Activated T-cell treated with anti-CD3 and anti-CD28 coated beads, Interleukin-2, amount 50 U/mL, for 48 hours (primary cell): ENCODE measurements around the gene CNTNAP1.
"Not testable (repeated sequence)": the region's sequence is repeated elsewhere in the genome, so short reads cannot be mapped to it uniquely, and the experiment has no call there.

Experiments
- DNase-seq, 2 experiments: peaks; one replicate each; pipeline ENCODE4 v3.0.0-alpha.2; 2020

CNTNAP1 gene

GRCh38 chr17:42681976-42682721 is at the start of gene CNTNAP1:
Gene CNTNAP1, plus strand, starts transcription at chr17:42682531. Its CDS starts 299 bp downstream, at chr17:42682830.
- peak; percentile 41 to 53 for DNase-seq

GRCh38 chr17:42632949-42633444 is 49.3 kb upstream of the CNTNAP1 start:
- no peak for DNase-seq

- no peak for DNase-seq
Measured at GRCh38 chr17:42639525-42640113, 42.7 kb upstream of the CNTNAP1 start.

- no peak for DNase-seq
Measured at GRCh38 chr17:42640121-42640520, 42.2 kb upstream of the CNTNAP1 start.

- DNase-seq: no peak
Measured at GRCh38 chr17:42642336-42642735, 40.0 kb upstream of the CNTNAP1 start.

DNA sequence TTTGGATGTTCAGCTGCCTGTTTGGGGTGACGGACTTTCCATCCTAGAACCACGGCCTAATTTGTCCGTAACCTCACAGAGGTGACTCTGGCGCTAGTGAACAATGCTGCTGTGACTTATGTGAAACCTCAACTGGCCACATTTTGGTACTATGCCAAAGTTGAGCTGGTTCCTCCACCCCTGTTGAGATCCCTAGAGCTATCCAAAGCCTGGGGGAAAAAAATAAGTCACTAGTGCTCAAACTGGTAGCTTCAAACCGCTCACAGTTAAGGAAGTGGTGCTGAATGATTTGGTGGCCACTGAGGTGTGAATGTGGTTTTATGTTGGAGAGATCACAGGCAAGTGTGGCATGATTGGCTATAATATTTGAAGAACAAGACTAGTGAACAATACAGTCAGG is 34.6 kb upstream of the CNTNAP1 start:
- no peak for DNase-seq

GRCh38 chr17:42651392-42651791 is 30.9 kb upstream of the CNTNAP1 start:
- no peak for DNase-seq

DNA sequence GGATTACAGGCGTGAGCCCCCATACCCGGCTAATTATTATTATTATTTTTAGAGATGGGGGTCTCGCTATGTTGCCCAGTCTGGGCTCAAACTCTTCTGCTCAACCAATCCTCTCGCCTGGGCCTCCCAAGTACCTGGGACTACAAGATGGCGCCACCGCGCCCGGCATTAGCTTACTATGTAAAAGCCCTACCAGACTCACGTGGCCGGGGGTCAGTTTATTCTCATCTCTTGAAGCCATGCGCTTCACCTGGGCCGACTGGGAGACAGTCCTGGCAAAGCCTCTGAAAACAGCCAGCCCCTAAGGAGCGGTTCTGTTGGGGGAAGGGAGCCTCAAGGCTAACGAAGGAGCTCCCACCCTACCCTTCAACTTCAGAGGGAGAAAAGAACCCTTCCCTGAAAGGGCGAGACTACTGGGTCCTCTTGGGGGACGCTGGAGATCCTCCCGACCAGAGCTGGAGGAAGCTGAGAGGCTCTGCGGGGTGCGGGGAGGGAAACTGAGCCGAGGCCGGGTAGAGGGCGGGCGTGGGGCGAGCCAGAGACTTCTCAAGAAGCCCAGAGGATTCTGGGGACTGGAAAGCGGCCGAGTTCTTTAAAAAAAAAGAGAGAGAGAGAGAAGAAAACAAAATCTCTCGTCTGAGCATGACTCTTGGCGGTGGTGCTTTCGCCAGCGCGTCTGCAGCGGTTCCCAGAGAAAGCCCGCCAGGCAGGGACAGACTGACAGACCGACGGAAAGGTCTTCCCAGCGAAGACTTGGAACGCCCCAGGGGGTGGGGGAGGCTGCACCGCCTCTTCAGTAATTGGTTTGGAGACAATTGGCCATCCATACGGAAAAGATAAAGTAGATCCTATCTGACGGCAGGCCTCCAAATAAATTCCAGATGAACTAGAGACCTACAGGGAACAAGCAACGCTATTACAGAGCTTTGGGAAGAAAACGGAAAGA is 28.9 kb upstream of the CNTNAP1 start:
- no peak for DNase-seq

DNA sequence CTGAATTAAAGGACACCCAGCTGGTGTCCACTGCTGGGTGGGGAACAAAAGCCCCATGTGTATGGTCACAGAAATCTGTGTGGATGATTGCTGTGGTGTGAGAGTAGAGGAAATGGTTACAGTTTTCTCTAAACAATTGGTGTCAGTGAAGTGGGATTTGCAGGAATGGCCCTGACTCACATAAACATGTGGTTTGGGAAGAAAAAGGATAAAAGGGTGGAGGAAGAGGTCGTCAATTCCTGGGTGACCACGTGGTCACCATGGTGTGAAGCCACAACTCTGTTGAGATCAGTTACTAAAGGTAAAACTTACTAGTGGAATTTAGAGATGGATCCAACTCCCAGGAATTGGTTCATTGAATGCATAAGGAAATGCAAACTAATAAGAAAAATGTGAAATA is 26.8 kb upstream of the CNTNAP1 start:
- no peak for DNase-seq

GRCh38 chr17:42657824-42658588 is 24.3 kb upstream of the CNTNAP1 start:
- DNase-seq: no peak

DNA sequence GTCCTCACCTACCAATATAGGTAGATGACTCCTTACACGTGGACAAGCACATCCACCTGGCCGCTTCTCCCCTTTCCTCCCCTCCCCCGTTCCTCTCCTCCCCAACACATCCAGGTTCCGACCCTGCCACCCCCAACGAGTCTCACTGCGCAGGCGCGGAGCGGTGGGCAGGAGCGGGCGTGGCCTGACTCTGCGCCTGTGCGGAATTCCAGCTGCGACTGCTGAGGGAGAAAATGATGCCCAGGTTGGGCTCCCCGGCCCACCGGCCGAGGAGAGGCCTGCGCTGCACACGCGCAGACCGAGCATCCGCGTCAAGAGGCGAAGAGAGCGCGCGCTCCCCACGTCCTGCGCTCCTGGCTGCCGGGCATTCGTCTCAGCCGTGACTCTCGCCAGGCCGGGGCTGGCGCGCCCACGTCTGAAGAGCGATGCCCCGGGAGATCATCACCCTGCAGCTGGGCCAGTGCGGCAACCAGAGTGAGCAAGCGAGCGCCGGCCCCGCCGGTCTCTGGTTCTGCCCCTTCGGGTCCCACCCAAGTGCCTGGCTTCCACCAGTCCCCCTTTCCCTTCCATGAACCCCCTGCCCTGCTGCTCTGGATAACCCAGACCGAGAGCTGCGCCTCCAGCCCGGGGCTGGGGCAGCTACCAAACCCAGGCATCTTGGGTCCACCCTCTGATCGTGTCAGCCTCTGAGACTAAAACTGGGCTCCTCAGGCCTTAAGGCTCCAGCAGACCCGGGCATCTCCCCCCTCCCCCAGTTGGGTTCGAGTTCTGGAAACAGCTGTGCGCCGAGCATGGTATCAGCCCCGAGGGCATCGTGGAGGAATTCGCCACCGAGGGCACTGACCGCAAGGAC is 23.0 kb upstream of the CNTNAP1 start, which contains the start of gene TUBG2:
Gene TUBG2, plus strand, starts transcription at position 206 of the 853 bp plus-strand sequence. Its CDS starts 220 bp downstream, at position 426.
- peak; percentile 87 to 89 for DNase-seq

DNA sequence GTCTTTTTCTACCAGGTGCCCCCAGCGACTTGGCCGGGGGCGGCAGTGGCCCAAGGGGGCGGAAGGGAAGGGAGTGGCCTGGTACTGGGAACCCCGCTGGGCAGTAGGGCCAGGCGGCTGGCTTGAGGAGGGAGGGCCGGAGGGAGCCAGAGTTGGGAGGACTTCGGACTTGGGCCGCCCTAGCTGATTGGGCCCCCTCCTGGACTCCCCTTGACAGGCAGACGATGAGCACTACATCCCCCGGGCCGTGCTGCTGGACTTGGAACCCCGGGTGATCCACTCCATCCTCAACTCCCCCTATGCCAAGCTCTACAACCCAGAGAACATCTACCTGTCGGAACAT is 22.4 kb upstream of the CNTNAP1 start:
- DNase-seq: not testable (repeated sequence)

DNA sequence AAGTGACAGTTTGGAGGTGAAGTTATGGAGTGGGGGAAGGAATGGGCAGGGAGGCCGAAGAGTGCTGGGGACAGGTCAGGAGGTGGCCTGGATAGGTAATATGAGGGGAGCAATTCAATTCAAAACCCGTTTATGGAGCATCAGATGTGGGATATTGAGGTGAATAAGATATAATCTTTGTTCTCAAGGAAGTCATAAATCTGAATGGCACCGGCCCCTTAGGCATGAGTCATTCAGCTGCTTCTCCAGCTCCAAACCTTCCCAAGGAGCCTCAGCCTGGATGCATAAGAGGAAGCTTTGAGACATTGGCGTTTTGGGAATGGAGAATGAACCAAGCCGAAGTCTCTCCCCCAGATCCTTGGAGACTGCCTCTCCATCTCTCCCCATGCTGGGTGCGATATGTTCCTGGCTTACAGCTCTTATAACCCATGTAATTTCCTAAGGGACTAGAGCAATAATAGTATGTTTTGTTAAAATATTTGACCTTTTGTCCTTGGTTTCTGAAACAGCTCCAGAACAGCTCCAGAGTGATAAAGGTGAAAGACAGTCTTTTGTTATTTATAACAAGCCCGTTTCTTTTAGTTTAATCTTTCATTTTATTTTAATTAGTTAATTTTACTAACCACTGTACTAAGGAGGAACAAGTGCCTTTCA is 21.5 kb upstream of the CNTNAP1 start:
- DNase-seq: no peak

- no peak for DNase-seq
Measured at GRCh38 chr17:42665581-42666001, 16.7 kb upstream of the CNTNAP1 start.

- DNase-seq: not testable (repeated sequence)
Measured at GRCh38 chr17:42666126-42666525, 16.2 kb upstream of the CNTNAP1 start.

DNA sequence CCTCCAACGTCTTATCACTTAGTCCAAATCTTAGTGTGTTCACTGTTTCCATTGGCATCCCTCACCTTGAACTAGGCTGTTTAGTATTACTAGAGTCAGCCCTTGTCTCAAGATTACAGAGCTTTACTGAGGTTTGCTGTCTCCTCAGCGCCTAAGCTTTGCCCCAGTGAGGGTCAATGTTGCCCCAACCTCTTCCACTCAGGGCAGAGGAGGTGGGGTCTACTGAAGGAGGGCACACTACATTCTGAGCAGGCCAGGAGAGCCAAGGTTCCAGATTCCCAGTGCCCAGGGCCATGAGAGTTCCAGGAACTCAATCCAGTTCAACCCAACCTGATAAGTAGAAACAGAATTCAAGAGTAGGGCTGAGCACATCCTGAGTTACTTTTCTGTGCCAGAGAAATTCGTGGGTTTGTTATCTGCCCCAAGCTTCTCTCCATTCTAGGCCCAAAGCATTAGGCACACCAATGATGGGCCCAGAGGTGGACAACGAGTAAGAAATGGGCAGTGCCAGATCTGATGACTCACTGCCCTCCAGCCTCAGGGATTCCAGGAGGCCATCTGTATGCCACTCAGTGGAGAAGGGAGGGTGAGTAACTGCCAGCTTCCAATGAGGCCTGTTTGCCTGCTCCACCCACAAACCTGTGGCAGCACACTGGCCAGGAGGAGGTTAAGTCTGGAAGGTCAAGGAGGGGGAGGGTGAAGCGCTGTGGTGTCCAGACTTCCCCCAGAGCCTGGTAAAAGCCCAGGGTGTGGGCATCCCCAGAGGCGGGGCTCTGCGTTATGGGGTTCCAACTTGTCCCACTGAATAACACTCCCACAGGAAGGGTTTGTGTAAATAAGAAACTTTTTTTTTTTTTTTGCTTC is 15.0 kb upstream of the CNTNAP1 start:
- DNase-seq: no peak

DNA sequence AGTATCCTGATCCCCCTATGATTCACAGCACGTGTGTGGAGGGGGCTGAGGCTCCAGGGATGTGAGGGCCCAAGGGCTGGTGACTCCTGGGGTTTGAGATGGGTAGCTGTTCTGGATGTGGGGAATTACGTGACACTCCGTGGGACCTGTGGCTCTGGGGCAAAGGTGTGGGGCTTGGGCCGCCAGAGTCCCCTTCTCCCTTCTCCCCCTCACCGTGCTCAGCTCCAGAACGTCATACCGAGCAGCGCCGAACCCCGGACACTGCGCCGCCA is 12.7 kb upstream of the CNTNAP1 start:
- DNase-seq: no peak

DNA sequence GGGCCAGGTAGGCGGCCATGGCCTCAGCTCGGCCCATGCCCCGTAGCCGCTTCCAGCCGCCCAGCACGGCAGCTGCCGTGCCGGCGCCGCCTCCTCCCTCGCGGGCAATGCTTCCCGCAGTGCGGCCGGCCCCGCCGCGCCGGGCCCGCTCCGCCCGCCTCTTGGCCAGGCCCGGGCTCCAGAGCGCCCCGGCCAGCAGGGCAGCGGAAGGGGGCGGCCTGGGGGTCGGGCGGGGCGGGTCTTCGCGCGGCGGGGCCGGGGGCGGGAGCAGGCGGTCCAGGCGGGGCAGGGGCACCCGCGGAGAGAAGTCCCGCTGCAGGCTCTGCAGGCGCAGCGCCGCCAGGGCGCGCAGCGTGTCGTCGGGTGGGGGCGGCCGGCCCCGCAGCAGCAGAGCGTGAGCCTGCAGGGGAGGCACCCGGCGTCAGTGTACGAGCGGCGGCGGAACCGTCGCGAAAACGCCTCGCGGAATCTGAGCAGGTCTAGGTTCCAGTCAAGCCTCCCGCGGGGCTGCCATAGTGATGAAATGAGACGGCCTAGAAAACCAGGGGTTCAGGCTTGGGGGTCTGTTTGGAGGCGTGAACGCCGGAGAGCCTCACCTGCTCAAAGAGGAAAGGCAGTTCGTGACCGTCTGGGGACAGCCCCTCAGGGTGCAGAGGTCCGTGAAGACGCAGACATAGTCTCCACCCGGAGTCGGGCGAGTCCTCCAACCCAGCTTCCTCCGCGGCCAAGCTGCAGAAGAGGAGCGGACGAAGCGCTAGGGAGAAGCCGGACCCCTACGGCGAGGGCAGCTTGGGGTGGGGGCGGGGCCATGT is 12.1 kb upstream of the CNTNAP1 start:
- DNase-seq: peak; percentile 54 to 64
